K562 (cell line): ENCODE results near the gene RAB25. TPM values are rescaled to one million over a fixed set of nuclear protein-coding genes. Genes with fewer than 3 reads are reported as not detected.

Source experiments
- BRCA1 ChIP-seq, 2 experiments: fragments of 450-650 bp in 1 of 2; sonication (generic) in 1 of 2; formaldehyde crosslinking in 1 of 2; IDR thresholded peaks; 2 replicates each; pipeline versions ENCODE4 v1.5.0 to v1.6.1; 2017 to 2020; ENCODE audit warnings: mild to moderate bottlenecking in 1 of 2, missing genetic modification reagents in 1 of 2
- CBX5 ChIP-seq: IDR thresholded peaks from 2 replicates; pipeline ENCODE4 v1.6.1; 2014; ENCODE audit warnings: low read depth, borderline replicate concordance
- DPF2 ChIP-seq: fragments of 450-650 bp; IDR thresholded peaks from 2 replicates; pipeline ENCODE4 v1.6.1; 2016
- E2F1 ChIP-seq: sonication (generic); formaldehyde crosslinking; IDR thresholded peaks from 2 replicates; pipeline ENCODE4 v1.8.1; 2023; ENCODE audit warnings: mild to moderate bottlenecking, missing genetic modification reagents, moderate library complexity
- EHMT2 ChIP-seq: fragments of 450-650 bp; IDR thresholded peaks from 2 replicates; pipeline ENCODE4 v1.6.1; 2018; ENCODE audit warnings: antibody characterized with exemption
- FOS ChIP-seq: IDR thresholded peaks from 3 replicates; pipeline ENCODE4 v1.6.1; 2011; ENCODE audit not compliant: insufficient read length; ENCODE audit errors: extremely low read depth
- GATA2 ChIP-seq: sonication (generic); formaldehyde crosslinking; IDR thresholded peaks from 2 replicates; pipeline ENCODE4 v1.4.0; 2020; ENCODE audit warnings: mild to moderate bottlenecking, missing genetic modification reagents
- NCOA2 ChIP-seq, 2 experiments: fragments of 450-650 bp; IDR thresholded peaks; 2 replicates each; pipeline ENCODE4 v1.6.1; 2018; ENCODE audit warnings: mild to moderate bottlenecking in 2 of 2, moderate library complexity in 1 of 2; ENCODE audit not compliant: partially characterized antibody in 2 of 2
- RBM25 ChIP-seq: fragments of 200-400 bp; formaldehyde crosslinking; IDR thresholded peaks from 2 replicates; pipeline ENCODE4 v1.6.1; 2018; ENCODE audit warnings: low read length, low read depth, moderate library complexity; ENCODE audit not compliant: severe bottlenecking
- SP2 ChIP-seq: IDR thresholded peaks from 2 replicates; pipeline ENCODE4 v1.6.1; 2011; ENCODE audit warnings: mild to moderate bottlenecking, low read depth, low read length, moderate library complexity; ENCODE audit not compliant: poor library complexity, severe bottlenecking; ENCODE audit errors: extremely low read depth
- THAP7 ChIP-seq: fragments of 250-450 bp; sonication (Bioruptor Pico); IDR thresholded peaks from 2 replicates; pipeline ENCODE4 v1.5.0; 2021
- YBX1 ChIP-seq: fragments of 450-650 bp; IDR thresholded peaks from 2 replicates; pipeline ENCODE4 v1.7.1; 2016; ENCODE audit warnings: mild to moderate bottlenecking
- ZNF217 ChIP-seq: sonication (generic); formaldehyde crosslinking; IDR thresholded peaks from 2 replicates; pipeline ENCODE4 v1.8.0; 2022; ENCODE audit warnings: mild to moderate bottlenecking, missing genetic modification reagents
- ZNF586 ChIP-seq: fragments of 450-650 bp; formaldehyde crosslinking; conservative IDR thresholded peaks from 2 replicates; pipeline ENCODE4 v1.4.0; 2020; ENCODE audit warnings: mild to moderate bottlenecking, moderate library complexity
- ZNF707 ChIP-seq: fragments of 250-450 bp; sonication (Bioruptor Pico); conservative IDR thresholded peaks from 2 replicates; pipeline ENCODE4 v1.8.0; 2022; ENCODE audit warnings: inconsistent platforms, mild to moderate bottlenecking, moderate library complexity
- polyA plus RNA-seq, 8 experiments: library from polyadenylated mRNA; depleted of rRNA in 4 of 8; stranded (reverse) in 5 of 8; unstranded in 3 of 8; fragments of >200 nt; fragmentation: Nextera tagmentation in 2 of 8; fragmentation: Illumina TruSeq in 1 of 8; extraction: Ambion mirVana in 2 of 8; extraction: Trizol in 1 of 8; gene quantifications; 2 replicates each; pipeline versions ENCODE4 v1.2.1 to v1.2.3, GENCODE V29; 2011 to 2014; ENCODE audit warnings: inconsistent platforms in 1 of 8, missing spikeins in 1 of 8
- total RNA-seq, 7 experiments: library from RNA; depleted of rRNA in 6 of 7; stranded (reverse); fragments of >200 nt in 6 of 7; fragmentation: Illumina TruSeq in 2 of 7; extraction: Trizol in 2 of 7; gene quantifications; 2 replicates each; pipeline versions ENCODE4 v1.2.1 to v1.2.3, GENCODE V29; 2011 to 2021; ENCODE audit warnings: low replicate concordance in 1 of 7
- TF ChIP-seq, protein P1 (sequence below): sonication (generic); formaldehyde crosslinking; IDR thresholded peaks from 2 replicates; pipeline ENCODE4 v1.4.0; 2020; ENCODE audit warnings: mild to moderate bottlenecking, missing genetic modification reagents
- TF ChIP-seq, protein P2 (sequence below): sonication (generic); IDR thresholded peaks from 2 replicates; pipeline ENCODE4 v1.6.1; 2016
- TF ChIP-seq, protein P3 (sequence below): fragments of 450-650 bp; formaldehyde crosslinking; conservative IDR thresholded peaks from 2 replicates; pipeline ENCODE4 v1.4.0; 2022; ENCODE audit warnings: mild to moderate bottlenecking, missing genetic modification characterization
- TF ChIP-seq, protein P4 (sequence below): fragments of 250-450 bp; sonication (Bioruptor Pico); IDR thresholded peaks from 2 replicates; pipeline ENCODE4 v1.5.0; 2022; ENCODE audit warnings: mild to moderate bottlenecking

Gene RAB25
- total and polyA plus RNA-seq, 9 of the 15 experiments (the other 6 are each of a cell fraction or from before 2014, with no cell fraction given): 0.10 to 0.27 (median 0.13) TPM; not detected in 6

- TF ChIP-seq, protein P1, sequence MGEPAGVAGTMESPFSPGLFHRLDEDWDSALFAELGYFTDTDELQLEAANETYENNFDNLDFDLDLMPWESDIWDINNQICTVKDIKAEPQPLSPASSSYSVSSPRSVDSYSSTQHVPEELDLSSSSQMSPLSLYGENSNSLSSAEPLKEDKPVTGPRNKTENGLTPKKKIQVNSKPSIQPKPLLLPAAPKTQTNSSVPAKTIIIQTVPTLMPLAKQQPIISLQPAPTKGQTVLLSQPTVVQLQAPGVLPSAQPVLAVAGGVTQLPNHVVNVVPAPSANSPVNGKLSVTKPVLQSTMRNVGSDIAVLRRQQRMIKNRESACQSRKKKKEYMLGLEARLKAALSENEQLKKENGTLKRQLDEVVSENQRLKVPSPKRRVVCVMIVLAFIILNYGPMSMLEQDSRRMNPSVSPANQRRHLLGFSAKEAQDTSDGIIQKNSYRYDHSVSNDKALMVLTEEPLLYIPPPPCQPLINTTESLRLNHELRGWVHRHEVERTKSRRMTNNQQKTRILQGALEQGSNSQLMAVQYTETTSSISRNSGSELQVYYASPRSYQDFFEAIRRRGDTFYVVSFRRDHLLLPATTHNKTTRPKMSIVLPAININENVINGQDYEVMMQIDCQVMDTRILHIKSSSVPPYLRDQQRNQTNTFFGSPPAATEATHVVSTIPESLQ (CRISPR knock-in tag): peak; percentile 25; the same call in 1 of the 2 replicates
- 0 out of 2 replicates have a peak, but pooled peaks have one; percentile 42 for TF ChIP-seq ZNF707
- TF ChIP-seq RBM25: no peak
- no peak for TF ChIP-seq ZNF217 (CRISPR knock-in tag)
- TF ChIP-seq, protein P2, sequence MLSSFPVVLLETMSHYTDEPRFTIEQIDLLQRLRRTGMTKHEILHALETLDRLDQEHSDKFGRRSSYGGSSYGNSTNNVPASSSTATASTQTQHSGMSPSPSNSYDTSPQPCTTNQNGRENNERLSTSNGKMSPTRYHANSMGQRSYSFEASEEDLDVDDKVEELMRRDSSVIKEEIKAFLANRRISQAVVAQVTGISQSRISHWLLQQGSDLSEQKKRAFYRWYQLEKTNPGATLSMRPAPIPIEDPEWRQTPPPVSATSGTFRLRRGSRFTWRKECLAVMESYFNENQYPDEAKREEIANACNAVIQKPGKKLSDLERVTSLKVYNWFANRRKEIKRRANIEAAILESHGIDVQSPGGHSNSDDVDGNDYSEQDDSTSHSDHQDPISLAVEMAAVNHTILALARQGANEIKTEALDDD: no peak
- TF ChIP-seq SP2: no peak
- no peak for TF ChIP-seq CBX5
- TF ChIP-seq FOS: peak; percentile 75
- TF ChIP-seq GATA2 (CRISPR knock-in tag): no peak
- TF ChIP-seq NCOA2 (IDR thresholded peaks at IDR 0.05; ENCODE audit: partially characterized antibody in 2 of 2): no peak
- TF ChIP-seq YBX1: no peak
- TF ChIP-seq EHMT2: peak; percentile 74; the same call in 1 of the 2 replicates
- TF ChIP-seq E2F1: peak; percentile 83; the same call in 1 of the 2 replicates
- TF ChIP-seq DPF2: peak; percentile 96
- TF ChIP-seq, protein P3, sequence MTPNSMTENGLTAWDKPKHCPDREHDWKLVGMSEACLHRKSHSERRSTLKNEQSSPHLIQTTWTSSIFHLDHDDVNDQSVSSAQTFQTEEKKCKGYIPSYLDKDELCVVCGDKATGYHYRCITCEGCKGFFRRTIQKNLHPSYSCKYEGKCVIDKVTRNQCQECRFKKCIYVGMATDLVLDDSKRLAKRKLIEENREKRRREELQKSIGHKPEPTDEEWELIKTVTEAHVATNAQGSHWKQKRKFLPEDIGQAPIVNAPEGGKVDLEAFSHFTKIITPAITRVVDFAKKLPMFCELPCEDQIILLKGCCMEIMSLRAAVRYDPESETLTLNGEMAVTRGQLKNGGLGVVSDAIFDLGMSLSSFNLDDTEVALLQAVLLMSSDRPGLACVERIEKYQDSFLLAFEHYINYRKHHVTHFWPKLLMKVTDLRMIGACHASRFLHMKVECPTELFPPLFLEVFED (CRISPR knock-in tag): peak; percentile 78; the same call in 1 of the 2 replicates
- no peak for TF ChIP-seq ZNF586 (CRISPR knock-in tag)
- TF ChIP-seq THAP7 (CRISPR knock-in tag): no peak
- TF ChIP-seq, protein P4, sequence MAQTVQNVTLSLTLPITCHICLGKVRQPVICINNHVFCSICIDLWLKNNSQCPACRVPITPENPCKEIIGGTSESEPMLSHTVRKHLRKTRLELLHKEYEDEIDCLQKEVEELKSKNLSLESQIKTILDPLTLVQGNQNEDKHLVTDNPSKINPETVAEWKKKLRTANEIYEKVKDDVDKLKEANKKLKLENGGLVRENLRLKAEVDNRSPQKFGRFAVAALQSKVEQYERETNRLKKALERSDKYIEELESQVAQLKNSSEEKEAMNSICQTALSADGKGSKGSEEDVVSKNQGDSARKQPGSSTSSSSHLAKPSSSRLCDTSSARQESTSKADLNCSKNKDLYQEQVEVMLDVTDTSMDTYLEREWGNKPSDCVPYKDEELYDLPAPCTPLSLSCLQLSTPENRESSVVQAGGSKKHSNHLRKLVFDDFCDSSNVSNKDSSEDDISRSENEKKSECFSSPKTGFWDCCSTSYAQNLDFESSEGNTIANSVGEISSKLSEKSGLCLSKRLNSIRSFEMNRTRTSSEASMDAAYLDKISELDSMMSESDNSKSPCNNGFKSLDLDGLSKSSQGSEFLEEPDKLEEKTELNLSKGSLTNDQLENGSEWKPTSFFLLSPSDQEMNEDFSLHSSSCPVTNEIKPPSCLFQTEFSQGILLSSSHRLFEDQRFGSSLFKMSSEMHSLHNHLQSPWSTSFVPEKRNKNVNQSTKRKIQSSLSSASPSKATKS (CRISPR knock-in tag): no peak
- TF ChIP-seq BRCA1 (IDR thresholded peaks at IDR 0.05): no peak
- TF ChIP-seq BRCA1 (CRISPR knock-in tag; IDR thresholded peaks at IDR 0.05): no peak
Observed at GRCh38 chr1:156114101-156114918, 53.4 kb downstream of the RAB25 start, which contains the start of gene LMNA (continued).
